GM15510 (cell line): ENCODE results near the gene GNRH2.

ENCODE experiments used
- POLR2A ChIP-seq: IDR thresholded peaks from 3 replicates; pipeline ENCODE4 v1.6.1; 2011; ENCODE audit warnings: borderline replicate concordance; ENCODE audit not compliant: insufficient read length; ENCODE audit errors: extremely low read depth

Gene GNRH2

DNA sequence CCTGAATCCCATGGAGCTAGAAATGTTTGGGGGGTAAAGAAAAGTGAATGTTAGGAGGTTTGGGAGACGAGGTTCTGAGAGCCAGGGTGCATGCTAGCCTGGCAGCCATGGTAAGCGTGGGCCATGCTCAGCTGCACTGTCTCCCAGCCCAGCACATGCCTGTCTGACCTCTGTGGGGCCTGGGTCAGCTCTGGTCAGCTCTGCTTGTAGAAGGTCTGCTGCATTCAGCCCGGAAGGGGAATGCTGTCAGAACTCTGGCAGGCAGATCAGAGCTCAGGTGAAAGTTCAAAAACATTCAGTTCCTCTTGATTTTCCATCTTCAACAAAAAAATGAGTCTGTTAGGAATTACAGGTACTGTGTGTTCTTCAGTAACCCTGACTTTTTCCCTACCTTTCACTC lies 5.8 kb upstream of the GNRH2 start:
- no peak for TF ChIP-seq POLR2A

DNA sequence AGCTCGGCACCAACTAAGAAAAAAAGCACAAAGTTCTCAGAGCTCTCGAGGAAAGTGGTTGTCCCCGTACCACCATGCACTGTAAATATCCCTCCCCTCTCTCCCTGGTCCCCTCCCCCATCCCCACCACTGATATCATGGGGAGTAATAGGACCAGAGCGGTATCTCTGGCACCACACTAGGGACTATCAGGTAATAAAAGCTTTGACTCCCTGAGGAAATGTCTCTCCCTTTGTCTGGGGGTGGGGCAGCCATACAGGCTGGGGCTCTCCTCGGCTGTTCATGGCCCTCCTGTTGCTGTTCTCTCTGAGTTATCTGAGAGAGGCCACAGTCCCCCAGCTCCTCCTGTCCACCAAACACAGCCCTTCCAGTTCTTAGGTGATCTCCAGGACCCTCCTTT lies 5.0 kb upstream of the GNRH2 start:
- TF ChIP-seq POLR2A, result no peak

DNA sequence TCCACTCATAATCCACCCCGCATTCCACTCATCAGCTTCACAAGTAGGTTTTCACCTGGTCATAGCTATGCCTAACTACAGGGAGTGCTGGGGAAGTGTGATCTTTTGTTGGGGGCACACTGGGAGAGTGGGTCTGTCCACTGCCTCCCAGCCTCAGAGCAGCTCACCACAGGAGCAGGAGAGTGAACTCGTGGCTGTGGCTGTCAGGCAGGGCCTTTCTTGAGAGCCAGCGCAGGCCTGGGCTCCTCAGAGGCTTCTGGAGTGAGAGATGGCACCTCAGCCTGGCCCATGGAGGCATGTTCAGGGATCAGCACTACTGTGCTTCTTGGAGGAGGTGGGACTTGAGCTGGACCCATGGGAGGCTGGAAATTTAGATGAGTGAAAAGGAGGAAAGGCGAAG lies 4.0 kb upstream of the GNRH2 start:
- no peak for TF ChIP-seq POLR2A

DNA sequence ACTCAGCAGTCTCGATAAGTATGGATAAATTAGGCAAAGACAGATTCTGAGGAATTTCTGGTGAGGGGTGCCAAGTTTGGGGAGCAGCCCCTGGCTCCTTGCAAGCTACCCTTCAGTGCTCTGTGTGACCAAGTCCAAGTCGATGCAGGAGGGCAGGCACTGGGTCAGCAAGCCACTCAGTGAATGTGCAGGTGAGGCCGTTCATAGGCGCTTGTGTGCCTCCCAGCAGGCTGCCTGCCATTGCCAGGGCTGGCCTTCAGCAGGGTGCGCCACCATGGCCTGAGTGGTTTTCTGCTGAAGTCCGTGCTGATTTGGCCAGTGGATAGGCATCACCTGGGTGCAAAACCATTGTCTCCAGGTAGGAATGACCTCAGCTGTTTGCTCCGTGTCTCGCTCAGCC lies 3.3 kb upstream of the GNRH2 start:
- TF ChIP-seq POLR2A, result no peak

DNA sequence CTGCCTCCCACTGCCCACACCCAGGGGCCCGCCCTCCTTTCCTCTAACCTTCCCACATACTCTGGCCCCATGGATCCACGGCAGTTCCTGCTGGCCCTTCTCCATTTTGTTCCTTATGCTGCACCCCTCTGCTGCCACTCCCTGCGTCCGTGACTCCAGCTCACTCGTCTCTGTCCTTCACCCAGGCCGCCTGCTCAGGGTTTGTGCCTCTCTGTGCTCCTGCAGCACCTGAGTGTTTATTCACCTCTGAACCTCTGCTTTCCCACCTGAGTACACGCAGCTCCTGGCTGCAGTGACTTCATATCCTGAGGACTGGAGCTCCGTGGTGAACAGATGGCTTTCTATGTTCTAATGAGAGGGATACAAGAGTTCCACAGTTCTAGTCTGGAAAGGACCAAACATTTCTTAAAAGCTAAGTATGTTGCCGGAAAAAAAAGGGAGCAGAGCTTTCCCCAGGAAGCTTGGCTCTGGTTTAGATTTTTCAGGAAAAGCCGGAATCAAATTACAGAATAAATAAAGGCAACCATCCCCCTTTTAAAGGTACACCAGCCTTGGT lies 1.5 kb upstream of the GNRH2 start:
- TF ChIP-seq POLR2A, result no peak

DNA sequence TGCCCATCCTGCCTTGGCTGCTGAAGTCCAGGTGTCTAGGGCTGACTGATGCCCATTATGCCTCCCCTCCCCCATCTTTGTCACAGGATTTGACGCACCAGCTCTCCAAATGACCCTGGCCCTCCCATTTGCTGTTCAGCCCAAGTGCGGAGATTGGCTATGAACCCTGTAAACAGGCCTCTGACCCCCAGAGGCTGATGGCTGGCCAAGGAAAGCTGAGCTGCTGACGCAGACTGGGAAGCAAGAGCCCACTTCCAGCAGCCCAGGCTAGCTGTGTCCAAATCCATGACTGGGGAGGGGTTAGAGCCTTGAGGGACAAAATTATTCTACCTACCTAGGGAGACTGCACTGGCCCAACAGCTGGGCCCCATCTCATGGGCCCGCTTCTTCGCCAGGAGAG lies 797 bp upstream of the GNRH2 start:
- TF ChIP-seq POLR2A, result no peak

DNA sequence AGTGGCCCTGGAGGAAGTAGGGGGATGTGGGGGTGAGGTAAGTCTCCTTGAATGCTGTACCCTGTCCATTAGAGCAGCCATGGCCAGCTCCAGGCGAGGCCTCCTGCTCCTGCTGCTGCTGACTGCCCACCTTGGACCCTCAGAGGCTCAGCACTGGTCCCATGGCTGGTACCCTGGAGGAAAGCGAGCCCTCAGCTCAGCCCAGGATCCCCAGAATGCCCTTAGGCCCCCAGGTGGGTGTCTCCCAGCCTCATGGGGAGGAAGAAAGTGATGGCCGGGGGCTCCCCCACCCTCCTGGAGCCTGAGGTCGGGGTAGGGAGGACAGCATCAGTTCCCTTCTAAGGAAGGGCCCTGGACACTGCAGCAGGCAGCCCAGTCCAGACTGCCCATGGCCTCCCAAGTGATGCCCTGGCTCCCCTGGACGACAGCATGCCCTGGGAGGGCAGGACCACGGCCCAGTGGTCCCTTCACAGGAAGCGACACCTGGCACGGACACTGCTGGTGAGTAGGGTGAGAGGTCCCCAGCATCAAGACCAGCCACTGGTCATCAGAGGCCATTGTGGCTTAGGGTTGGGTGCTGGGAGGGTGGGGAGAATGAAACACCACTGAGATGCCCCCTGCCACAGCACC lies 1.0 kb downstream of the GNRH2 start:
- no peak for TF ChIP-seq POLR2A

DNA sequence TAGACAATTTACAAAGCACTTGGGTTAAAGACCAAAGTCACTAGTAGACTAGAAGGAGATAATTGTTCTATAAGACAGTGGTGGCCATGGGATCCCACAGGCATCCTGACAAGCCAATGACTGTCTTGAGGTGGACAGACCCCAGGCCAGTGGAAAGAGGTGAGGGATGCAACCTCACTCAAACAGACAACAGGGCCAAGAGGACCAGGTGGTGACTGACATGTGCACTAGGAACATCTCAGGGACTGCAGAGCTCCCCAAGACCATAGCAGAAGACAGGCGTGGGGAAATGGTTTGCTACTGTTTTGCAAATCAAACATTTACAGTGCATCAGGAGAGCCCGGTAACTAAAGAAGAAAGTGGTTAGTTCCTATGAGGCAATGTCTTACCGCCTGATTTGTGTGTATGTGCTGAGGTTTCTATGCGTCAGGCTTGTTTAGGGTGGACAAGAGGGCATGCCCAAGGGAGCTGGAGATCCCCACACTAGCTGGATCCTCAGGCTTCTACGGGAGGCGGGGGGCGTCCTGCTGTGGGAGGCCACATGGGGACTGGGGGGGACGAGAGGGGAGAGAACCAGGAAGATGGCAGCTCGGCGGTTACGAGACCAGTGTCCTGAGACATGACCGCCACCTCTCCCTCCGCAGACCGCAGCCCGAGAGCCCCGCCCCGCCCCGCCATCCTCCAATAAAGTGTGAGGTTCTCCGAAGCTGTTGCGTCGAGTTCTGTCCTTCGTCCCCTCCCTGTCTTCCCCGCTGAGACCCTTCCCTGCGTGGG lies 1.8 kb downstream of the GNRH2 start:
- TF ChIP-seq POLR2A, result no peak

DNA sequence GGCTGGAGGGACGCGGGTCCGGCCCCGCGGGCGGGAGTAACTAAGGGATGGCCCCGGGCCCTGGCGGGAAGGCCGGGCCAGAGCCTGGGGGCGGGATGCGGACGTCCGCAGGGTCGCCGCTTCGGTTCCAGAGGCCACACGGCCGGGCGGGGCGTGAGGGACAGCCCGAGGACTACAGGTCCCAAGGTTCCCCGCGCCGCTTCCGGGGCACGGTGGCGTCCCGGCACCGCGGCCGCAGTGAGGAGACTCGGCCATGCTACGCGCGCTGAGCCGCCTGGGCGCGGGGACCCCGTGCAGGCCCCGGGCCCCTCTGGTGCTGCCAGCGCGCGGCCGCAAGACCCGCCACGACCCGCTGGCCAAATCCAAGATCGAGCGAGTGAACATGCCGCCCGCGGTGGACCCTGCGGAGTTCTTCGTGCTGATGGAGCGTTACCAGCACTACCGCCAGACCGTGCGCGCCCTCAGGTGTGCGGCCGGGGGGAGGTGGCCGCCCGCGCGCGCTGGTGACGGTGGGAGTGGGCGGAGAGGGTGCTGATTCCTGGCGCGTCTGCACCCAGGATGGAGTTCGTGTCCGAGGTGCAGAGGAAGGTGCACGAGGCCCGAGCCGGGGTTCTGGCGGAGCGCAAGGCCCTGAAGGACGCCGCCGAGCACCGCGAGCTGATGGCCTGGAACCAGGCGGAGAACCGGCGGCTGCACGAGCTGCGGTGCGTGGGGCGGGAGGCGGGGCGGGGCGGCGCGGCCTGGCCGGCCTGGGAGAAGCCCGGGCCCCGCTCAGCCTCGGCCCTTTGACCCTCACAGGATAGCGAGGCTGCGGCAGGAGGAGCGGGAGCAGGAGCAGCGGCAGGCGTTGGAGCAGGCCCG lies 2.6 kb downstream of the GNRH2 start, which contains the start of gene MRPS26:
Gene MRPS26, plus strand, starts transcription at position 237 of the 861 bp plus-strand sequence. Its CDS starts 17 bp downstream, at position 254.
- TF ChIP-seq POLR2A, result peak; percentile 84

DNA sequence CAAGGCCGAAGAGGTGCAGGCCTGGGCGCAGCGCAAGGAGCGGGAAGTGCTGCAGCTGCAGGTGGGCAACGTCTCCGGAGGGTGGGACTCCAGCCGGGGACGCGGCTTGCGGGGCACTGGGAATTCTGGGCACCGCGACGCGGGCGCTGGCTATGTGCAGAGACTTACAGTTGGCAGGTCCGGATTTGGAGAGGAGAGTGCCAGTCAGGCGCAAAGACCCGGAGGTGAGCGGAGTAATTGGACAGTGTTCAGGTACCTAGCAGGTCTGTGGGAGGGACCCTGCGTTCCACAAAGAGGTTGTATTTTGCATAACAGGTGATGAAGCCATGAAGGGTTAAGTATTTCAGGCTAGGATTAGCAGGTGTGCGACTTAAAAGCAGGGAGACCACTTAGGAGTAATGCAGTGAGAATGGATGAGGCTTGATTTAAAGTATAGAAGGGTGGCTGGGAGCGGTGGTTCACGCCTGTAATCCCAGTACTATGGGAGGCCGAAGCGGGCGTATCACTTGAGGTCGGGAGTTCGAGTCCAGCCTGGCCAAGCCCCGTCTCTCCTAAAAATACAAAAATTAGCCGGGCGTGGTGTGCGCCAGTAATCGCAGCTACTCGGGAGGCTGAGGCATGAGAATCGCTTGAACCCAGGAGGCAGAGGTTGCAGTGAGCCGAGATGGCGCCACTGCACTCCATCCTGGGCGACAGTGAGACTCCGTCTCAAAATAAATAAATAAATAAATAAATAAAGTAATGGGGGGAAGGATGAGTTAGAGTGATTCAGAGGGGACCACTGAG lies 3.4 kb downstream of the GNRH2 start:
- TF ChIP-seq POLR2A, result no peak

DNA sequence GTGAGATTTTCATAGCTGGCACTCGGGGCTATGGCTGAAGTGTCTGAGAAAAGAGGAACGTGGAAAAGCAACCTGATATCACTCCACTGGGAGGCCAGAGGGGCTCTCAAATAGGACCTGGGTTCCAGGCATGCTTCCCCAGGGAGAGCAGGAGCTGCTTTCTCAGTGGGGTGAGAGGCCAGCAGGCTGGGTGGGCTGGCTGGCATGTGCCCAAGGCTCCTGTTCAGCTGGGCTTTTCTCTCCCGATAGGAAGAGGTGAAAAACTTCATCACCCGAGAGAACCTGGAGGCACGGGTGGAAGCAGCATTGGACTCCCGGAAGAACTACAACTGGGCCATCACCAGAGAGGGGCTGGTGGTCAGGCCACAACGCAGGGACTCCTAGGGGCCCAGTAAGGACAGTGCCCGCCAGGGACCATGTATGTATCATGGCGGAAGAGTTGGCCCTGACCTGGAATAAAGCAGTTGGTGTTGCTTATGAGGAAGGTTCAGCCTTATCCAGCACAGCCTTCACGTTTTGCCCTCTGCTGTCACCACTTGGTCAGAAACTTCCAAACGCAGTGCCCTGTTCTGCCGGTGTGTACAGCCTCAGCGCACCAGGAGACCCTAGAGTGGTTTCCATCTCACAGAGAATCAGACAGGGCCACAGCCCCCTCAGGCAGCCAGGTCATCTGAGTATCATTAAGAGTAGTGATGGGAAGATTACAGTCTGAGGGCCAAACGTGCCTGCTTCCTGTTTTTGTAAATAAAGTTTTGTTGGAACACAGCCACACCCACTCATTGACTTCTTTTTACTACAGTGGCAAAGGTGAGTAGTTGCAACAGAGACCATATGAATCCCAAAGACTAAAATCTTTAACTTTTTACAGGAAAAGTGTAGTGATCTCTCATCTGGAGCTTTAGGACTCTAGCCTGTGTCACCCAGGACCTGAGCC lies 4.3 kb downstream of the GNRH2 start:
- no peak for TF ChIP-seq POLR2A

GRCh38 chr20:3051385-3052019 lies 8.1 kb downstream of the GNRH2 start:
- TF ChIP-seq POLR2A, result no peak

DNA sequence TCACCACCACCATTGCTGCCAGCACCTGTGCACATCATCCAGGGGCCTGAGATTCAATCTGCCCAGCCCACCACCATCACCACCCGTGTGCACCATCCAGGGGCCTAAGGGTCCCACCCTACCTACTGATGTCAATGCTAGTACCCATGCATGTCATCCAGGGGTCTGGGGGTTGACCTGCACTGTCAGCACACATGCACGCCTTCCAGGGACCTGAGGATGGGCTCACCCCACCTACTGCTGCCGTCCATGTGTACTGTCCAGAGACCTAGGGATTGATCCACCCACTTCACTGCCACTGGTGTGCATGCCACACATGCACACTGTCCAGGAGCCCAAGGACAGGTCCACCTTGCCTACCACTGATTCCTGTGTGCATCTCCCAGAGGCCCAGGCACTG lies 16.1 kb downstream of the GNRH2 start:
- no peak for TF ChIP-seq POLR2A
